Uterus (tissue), 2 donors: Measurements from ENCODE around the gene DCAF10.

ENCODE experiments used
- POLR2A ChIP-seq, 2 donors: fragments of 450-650 bp; IDR thresholded peaks; one replicate each; pipeline ENCODE4 v1.6.1; 2016; ENCODE audit warnings: antibody characterized with exemption in 2 of 2, mild to moderate bottlenecking in 1 of 2, moderate library complexity in 1 of 2
- TF ChIP-seq, protein P1 (sequence below), 4 experiments: fragments of 200-600 bp in 2 of 4; fragments of 450-650 bp in 2 of 4; sonication (generic) in 2 of 4; IDR thresholded peaks; one replicate each; pipeline ENCODE4 v1.5.1; 2016 to 2019; ENCODE audit warnings: antibody characterized with exemption in 4 of 4, mild to moderate bottlenecking in 2 of 4, moderate library complexity in 1 of 4

DNA sequence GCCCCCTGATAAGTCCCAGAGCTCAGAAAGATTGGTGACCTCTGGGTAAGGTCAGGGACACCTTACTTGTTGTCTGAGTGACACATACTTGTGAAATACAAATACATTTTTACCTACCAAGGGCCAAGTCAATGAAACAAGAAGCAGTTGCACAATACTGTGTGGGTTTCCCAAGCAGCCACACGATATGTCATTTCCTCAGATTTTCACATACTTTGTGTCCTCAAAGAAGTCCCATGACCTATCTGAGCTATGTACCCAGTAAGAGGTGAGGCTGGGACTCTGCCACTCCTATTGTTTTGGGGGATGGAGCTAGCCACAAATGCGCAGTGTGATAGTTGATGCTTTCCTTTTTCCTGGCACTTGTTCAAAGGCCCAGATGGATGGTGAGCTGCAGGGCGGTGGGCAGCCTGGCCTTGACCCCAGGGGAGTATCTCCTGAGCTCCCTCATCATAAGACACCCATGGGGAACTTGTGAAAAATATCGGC lies 108.1 kb downstream of the DCAF10 start:
- TF ChIP-seq, protein P1, sequence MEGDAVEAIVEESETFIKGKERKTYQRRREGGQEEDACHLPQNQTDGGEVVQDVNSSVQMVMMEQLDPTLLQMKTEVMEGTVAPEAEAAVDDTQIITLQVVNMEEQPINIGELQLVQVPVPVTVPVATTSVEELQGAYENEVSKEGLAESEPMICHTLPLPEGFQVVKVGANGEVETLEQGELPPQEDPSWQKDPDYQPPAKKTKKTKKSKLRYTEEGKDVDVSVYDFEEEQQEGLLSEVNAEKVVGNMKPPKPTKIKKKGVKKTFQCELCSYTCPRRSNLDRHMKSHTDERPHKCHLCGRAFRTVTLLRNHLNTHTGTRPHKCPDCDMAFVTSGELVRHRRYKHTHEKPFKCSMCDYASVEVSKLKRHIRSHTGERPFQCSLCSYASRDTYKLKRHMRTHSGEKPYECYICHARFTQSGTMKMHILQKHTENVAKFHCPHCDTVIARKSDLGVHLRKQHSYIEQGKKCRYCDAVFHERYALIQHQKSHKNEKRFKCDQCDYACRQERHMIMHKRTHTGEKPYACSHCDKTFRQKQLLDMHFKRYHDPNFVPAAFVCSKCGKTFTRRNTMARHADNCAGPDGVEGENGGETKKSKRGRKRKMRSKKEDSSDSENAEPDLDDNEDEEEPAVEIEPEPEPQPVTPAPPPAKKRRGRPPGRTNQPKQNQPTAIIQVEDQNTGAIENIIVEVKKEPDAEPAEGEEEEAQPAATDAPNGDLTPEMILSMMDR (IDR thresholded peaks at IDR 0.05), result no peak
- TF ChIP-seq POLR2A (IDR thresholded peaks at IDR 0.05), result no peak
